OCI-LY3 (cell line): Measurements from ENCODE around the gene DNAH17.

ENCODE experiments used
- H2AFZ ChIP-seq: fragments of 200-600, 300-600 bp; shearing (Covaris generic); 2 replicates; pipeline ENCODE4 v1.6.0; 2014; ENCODE audit warnings: antibody characterized with exemption, low read depth, low read length
- H3K27ac ChIP-seq: fragments of 200-600, 300-600 bp; sonication (generic); 2 replicates; pipeline ENCODE4 v1.5.1; 2014; ENCODE audit warnings: mild to moderate bottlenecking, low read length, moderate library complexity, mixed read lengths
- H3K27me3 ChIP-seq: fragments of 200-600, 300-600 bp; sonication (generic); 2 replicates; pipeline ENCODE4 v1.6.1; 2014; ENCODE audit warnings: low read depth, low read length, mixed read lengths
- H3K36me3 ChIP-seq: fragments of 200-600, 300-600 bp; sonication (generic); replicated peaks from 2 replicates; pipeline ENCODE3; 2014; ENCODE audit warnings: low read depth, low read length, mixed read lengths
- H3K4me1 ChIP-seq: fragments of 300-600, 200-600 bp; sonication (generic); 2 replicates; pipeline ENCODE4 v1.6.1; 2014; ENCODE audit warnings: low read length, mixed read lengths
- H3K4me2 ChIP-seq: fragments of 200-600, 300-600 bp; sonication (generic); 2 replicates; pipeline ENCODE4 v1.6.1; 2014; ENCODE audit warnings: low read length, mixed read lengths
- H3K4me3 ChIP-seq: fragments of 300-600, 200-600 bp; sonication (generic); 2 replicates; pipeline ENCODE4 v1.5.1; 2014; ENCODE audit warnings: antibody characterized with exemption, mild to moderate bottlenecking, low read length, moderate library complexity
- H3K79me2 ChIP-seq: fragments of 300-600, 200-600 bp; shearing (Covaris generic); 2 replicates; pipeline ENCODE4 v1.6.1; 2014; ENCODE audit warnings: mild to moderate bottlenecking, low read length, mixed read lengths
- H3K9ac ChIP-seq: fragments of 300-600, 200-600 bp; shearing (Covaris generic); 2 replicates; pipeline ENCODE4 v1.6.0; 2014; ENCODE audit warnings: mild to moderate bottlenecking, low read length, moderate library complexity
- H3K9me3 ChIP-seq: fragments of 200-600, 300-600 bp; shearing (Covaris generic); 2 replicates; pipeline ENCODE4 v1.6.1; 2014; ENCODE audit warnings: low read length, mixed read lengths; ENCODE audit not compliant: insufficient read depth
- H4K20me1 ChIP-seq: fragments of 200-600, 300-600 bp; sonication (generic); 2 replicates; pipeline ENCODE4 v1.6.1; 2016; ENCODE audit warnings: low read length, mixed read lengths; ENCODE audit not compliant: insufficient read depth
- EZH2phosphoT487 ChIP-seq: fragments of 200-600 bp; shearing (Covaris generic); IDR thresholded peaks from 2 replicates; pipeline ENCODE4 v1.6.1; 2018; ENCODE audit warnings: antibody characterized with exemption, mixed run types, low read depth
- TF ChIP-seq, protein P1 (sequence below): fragments of 200-600, 300-600 bp; sonication (generic); IDR thresholded peaks from 2 replicates; pipeline ENCODE4 v1.5.1; 2014; ENCODE audit warnings: antibody characterized with exemption, low read length, low read depth

DNAH17 gene

DNA sequence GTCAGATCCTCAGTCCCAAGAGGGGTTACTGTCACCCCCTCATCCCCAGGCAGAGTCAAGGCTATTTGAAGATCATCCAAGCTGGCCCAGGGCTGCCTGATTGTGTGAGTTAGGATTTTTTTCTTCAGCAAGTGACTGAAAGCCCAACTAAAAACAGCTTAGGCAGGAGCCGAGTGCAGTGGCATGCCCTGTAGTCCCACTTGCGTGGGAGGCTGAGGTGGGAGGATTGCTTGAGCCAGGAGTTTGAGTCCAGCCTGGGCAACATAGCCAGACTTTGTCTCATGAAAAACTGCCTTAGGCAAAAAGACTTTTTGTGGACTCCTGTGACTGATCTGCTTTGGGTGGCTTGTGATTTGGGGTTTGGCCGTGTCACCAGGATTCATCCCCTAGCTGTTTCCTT lies 178.8 kb downstream of the DNAH17 start:
- Histone ChIP-seq H2AFZ (no peak overlapping the region), H3K4me1 (peaks cover 5% of the 10 kb centered on the region), H3K27ac (no peak overlapping the region), H3K4me2 (no peak overlapping the region), H3K9ac (no peak overlapping the region), H3K36me3 (peaks cover 75% of the 10 kb centered on the region), H3K9me3 (no peaks in the 10 kb centered on the region), H3K79me2 (peaks cover 73% of the 10 kb centered on the region), H4K20me1 (peaks cover 79% of the 10 kb centered on the region), H3K27me3 (no peaks in the 10 kb centered on the region), H3K4me3 (no peak overlapping the region)
- no peak for TF ChIP-seq EZH2phosphoT487
- TF ChIP-seq, protein P1, sequence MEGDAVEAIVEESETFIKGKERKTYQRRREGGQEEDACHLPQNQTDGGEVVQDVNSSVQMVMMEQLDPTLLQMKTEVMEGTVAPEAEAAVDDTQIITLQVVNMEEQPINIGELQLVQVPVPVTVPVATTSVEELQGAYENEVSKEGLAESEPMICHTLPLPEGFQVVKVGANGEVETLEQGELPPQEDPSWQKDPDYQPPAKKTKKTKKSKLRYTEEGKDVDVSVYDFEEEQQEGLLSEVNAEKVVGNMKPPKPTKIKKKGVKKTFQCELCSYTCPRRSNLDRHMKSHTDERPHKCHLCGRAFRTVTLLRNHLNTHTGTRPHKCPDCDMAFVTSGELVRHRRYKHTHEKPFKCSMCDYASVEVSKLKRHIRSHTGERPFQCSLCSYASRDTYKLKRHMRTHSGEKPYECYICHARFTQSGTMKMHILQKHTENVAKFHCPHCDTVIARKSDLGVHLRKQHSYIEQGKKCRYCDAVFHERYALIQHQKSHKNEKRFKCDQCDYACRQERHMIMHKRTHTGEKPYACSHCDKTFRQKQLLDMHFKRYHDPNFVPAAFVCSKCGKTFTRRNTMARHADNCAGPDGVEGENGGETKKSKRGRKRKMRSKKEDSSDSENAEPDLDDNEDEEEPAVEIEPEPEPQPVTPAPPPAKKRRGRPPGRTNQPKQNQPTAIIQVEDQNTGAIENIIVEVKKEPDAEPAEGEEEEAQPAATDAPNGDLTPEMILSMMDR = no peak

DNA sequence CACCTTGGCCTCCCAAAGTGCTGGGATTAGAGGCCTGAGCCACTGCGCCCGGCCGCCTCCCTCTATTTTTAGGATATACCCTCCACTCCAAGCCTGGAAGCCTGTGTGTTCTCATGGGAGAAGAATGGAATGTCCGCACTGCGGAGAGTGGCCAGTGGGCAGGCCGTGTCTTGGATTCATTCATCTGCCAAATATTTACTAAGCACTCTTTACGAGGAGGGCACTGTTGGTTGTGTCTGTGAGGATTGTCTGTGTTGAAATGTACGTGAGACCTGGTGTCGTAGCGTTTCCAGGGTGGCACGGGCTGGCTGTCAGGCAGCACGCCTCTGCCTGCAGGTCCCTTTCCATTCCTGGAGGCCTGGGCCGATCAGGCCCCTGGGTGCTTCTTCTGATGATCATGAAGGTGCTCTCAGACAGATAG lies 179.5 kb downstream of the DNAH17 start:
- peaks cover 11% of the 10 kb centered on the region for H3K4me1 ChIP-seq
- peaks cover 78% of the 10 kb centered on the region for H4K20me1 ChIP-seq
- H3K9ac ChIP-seq = no peak overlapping the region
- no peak overlapping the region for H3K4me3 ChIP-seq
- TF ChIP-seq EZH2phosphoT487 = no peak
- TF ChIP-seq, protein P1 = no peak
- H2AFZ ChIP-seq = no peak overlapping the region
- H3K4me2 ChIP-seq = no peak overlapping the region
- no peaks in the 10 kb centered on the region for H3K9me3 ChIP-seq
- no peak overlapping the region for H3K27ac ChIP-seq
- H3K27me3 ChIP-seq = no peaks in the 10 kb centered on the region
- H3K79me2 ChIP-seq = peaks cover 73% of the 10 kb centered on the region
- peaks cover 69% of the 10 kb centered on the region for H3K36me3 ChIP-seq

GRCh38 chr17:78396441-78397337 lies 180.5 kb downstream of the DNAH17 start:
- Histone ChIP-seq H3K9ac (no peak overlapping the region), H3K4me1 (peaks cover 21% of the 10 kb centered on the region), H3K4me2 (no peak overlapping the region), H3K27ac (no peak overlapping the region), H2AFZ (no peak overlapping the region), H3K9me3 (no peaks in the 10 kb centered on the region), H3K36me3 (peaks cover 73% of the 10 kb centered on the region), H3K27me3 (no peaks in the 10 kb centered on the region), H3K79me2 (peaks cover 80% of the 10 kb centered on the region), H4K20me1 (peaks cover 82% of the 10 kb centered on the region), H3K4me3 (no peak overlapping the region)
- TF ChIP-seq, protein P1 = no peak
- TF ChIP-seq EZH2phosphoT487 = no peak

- TF ChIP-seq EZH2phosphoT487 = no peak
- TF ChIP-seq, protein P1 = no peak
- Histone ChIP-seq H3K4me3 (no peak overlapping the region), H3K36me3 (peaks cover 66% of the 10 kb centered on the region), H3K9me3 (no peaks in the 10 kb centered on the region), H4K20me1 (peaks cover 91% of the 10 kb centered on the region), H2AFZ (no peak overlapping the region), H3K4me2 (no peak overlapping the region), H3K79me2 (peaks cover 92% of the 10 kb centered on the region), H3K4me1 (peaks cover 36% of the 10 kb centered on the region), H3K27ac (no peak overlapping the region), H3K27me3 (no peaks in the 10 kb centered on the region), H3K9ac (no peak overlapping the region)
Observed at GRCh38 chr17:78395155-78395554, 182.0 kb downstream of the DNAH17 start.
